ENCODE results near the gene STAMBP. TPM values are rescaled to one million over a fixed set of nuclear protein-coding genes. Genes with fewer than 3 reads are reported as not detected.

Gene STAMBP
- total and polyA plus RNA-seq, 2 donors (not counting 3 experiments of a cell fraction or from before 2014, with no cell fraction given), result 18.0 to 21.3 TPM

DNA sequence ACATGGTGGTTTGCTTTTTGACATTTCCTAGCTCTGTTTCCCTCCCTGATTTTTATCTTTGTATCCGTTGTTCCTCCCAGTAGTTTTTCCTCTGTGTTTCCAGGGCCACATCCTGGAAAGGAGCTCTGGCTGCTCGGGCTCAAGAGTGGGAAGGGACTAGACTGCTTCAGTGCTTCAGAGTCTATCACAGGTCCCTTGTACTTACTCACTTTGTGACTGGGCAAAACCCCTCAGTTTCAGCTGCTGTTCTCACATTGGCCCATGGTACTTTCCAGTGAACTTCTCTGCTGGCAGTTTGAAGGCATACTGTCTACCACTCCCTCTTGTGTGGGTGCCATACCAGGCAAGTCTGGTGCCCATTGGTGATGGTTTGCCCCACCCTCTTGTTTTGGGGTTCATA is 7.5 kb upstream of the STAMBP start:
- Histone ChIP-seq H3K27me3 (ENCODE audit: control insufficient read depth in 2 of 2, insufficient read depth in 2 of 2, low read length in 2 of 2) (peaks cover 15 to 26% of the 10 kb centered on the region in 2 experiments), H3K4me1 (ENCODE audit: control insufficient read depth, extremely low read depth, insufficient read depth, low read length) (no peaks in the 10 kb centered on the region), H3K79me2 (ENCODE audit: control insufficient read depth, insufficient read depth, low read length) (no peaks in the 10 kb centered on the region), H3K4me2 (ENCODE audit: insufficient read depth, low read length) (no peak overlapping the region), H3K36me3 (ENCODE audit: control insufficient read depth in 2 of 2, extremely low read depth in 1 of 2, insufficient read depth in 2 of 2, low read length in 2 of 2) (no peaks in the 10 kb centered on the region), H3K9ac (replicated peaks; ENCODE audit: extremely low read depth, insufficient read depth, low read length) (no peak overlapping the region), H3K9me3 (replicated peaks; ENCODE audit: control insufficient read depth, insufficient read depth, low read length) (no peaks in the 10 kb centered on the region), H3K27ac (ENCODE audit: insufficient read depth, low read depth, low read length) (no peak overlapping the region), H3K4me3 (replicated peaks in 1 of 3; ENCODE audit: insufficient read depth in 1 of 3, low read depth in 1 of 3, low read length in 3 of 3) (no peak overlapping the region), H3K9me1 (replicated peaks; ENCODE audit: control insufficient read depth, extremely low read depth, insufficient read depth, low read length) (no peaks in the 10 kb centered on the region), H4K20me1 (replicated peaks; ENCODE audit: control insufficient read depth, extremely low read depth, insufficient read depth, low read length) (no peaks in the 10 kb centered on the region), H2AFZ (ENCODE audit: low read depth, low read length) (no peak overlapping the region)
- FAIRE-seq, result no peak
- ChIA-PET POLR2A (no interaction called here), CTCF (interaction anchor here (2.3 kb wide), 1 partner anchor 9 kb away, joined by 8 read pairs; no protein-coding TSS in a partner anchor)
- no TSS peak for BruUV-seq (replicated peaks)
- TF ChIP-seq EZH2 (IDR thresholded peaks at IDR 0.05; ENCODE audit: borderline replicate concordance, low read depth, low read length, severe bottlenecking) (no peak), JUN (IDR thresholded peaks at IDR 0.05; ENCODE audit: borderline replicate concordance, insufficient read depth, insufficient read length, low read depth) (no peak), GATA2 (IDR thresholded peaks at IDR 0.05; ENCODE audit: insufficient read depth, insufficient read length, low read depth, low read length) (no peak), POLR2A (IDR thresholded peaks at IDR 0.05; ENCODE audit: low read depth, low read length) (no peak), MYC (IDR thresholded peaks at IDR 0.05; ENCODE audit: low read depth, low read length) (no peak), FOS (IDR thresholded peaks at IDR 0.05; ENCODE audit: borderline replicate concordance, insufficient read depth, low read length) (no peak), POLR2AphosphoS5 (IDR thresholded peaks at IDR 0.05; ENCODE audit: insufficient read depth, low read depth, low read length) (no peak)
- TF ChIP-seq, protein P1, sequence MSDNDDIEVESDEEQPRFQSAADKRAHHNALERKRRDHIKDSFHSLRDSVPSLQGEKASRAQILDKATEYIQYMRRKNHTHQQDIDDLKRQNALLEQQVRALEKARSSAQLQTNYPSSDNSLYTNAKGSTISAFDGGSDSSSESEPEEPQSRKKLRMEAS (IDR thresholded peaks at IDR 0.05; ENCODE audit: insufficient read depth, insufficient read length), result no peak
- TF ChIP-seq, protein P2, sequence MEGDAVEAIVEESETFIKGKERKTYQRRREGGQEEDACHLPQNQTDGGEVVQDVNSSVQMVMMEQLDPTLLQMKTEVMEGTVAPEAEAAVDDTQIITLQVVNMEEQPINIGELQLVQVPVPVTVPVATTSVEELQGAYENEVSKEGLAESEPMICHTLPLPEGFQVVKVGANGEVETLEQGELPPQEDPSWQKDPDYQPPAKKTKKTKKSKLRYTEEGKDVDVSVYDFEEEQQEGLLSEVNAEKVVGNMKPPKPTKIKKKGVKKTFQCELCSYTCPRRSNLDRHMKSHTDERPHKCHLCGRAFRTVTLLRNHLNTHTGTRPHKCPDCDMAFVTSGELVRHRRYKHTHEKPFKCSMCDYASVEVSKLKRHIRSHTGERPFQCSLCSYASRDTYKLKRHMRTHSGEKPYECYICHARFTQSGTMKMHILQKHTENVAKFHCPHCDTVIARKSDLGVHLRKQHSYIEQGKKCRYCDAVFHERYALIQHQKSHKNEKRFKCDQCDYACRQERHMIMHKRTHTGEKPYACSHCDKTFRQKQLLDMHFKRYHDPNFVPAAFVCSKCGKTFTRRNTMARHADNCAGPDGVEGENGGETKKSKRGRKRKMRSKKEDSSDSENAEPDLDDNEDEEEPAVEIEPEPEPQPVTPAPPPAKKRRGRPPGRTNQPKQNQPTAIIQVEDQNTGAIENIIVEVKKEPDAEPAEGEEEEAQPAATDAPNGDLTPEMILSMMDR (IDR thresholded peaks at IDR 0.05; ENCODE audit: extremely low read depth in 1 of 2, insufficient read depth in 1 of 2, low read depth in 1 of 2, low read length in 2 of 2), result no peak
- intact Hi-C loops (cut with micrococcal nuclease) (loop anchor here (10.0 kb wide), 2 partner anchors 434 to 574 kb away; no protein-coding TSS in a partner anchor), dilution Hi-C loops (cut with MboI; ENCODE audit: extremely low pct_ligation_motif_present, low sequenced_read_pairs) (no loop called here)
- no peak for DNase-seq (ENCODE audit: low read depth, low spot score)
